SU-DHL-6 (cell line): ENCODE data around the gene OR52R1.

Source experiments
- H2AFZ ChIP-seq: fragments of 200-600 bp; sonication (generic); 2 replicates; pipeline ENCODE4 v1.6.1; 2014; ENCODE audit warnings: low read depth, mild to moderate bottlenecking, moderate library complexity, mixed read lengths, antibody characterized with exemption, low read length; ENCODE audit not compliant: severe bottlenecking
- H3F3A ChIP-seq: fragments of 200-600 bp; shearing (Covaris generic); 2 replicates; pipeline ENCODE4 v1.6.0; 2016; ENCODE audit warnings: antibody characterized with exemption, mild to moderate bottlenecking; ENCODE audit not compliant: insufficient read depth
- H3K27ac ChIP-seq: fragments of 200-600 bp; sonication (generic); 2 replicates; pipeline ENCODE4 v1.5.1; 2016; ENCODE audit warnings: low read depth, mild to moderate bottlenecking, low read length, moderate library complexity, mixed read lengths
- H3K27me3 ChIP-seq: fragments of 200-600 bp; sonication (generic), shearing (Covaris generic); 2 replicates; pipeline ENCODE4 v1.6.0; 2014; ENCODE audit warnings: mild to moderate bottlenecking, low read length
- H3K36me3 ChIP-seq: fragments of 200-600 bp; sonication (generic); 2 replicates; pipeline ENCODE4 v1.6.1; 2014; ENCODE audit warnings: mild to moderate bottlenecking, low read length, mixed read lengths
- H3K4me2 ChIP-seq: fragments of 300-600, 200-600 bp; shearing (Covaris generic), sonication (generic); 2 replicates; pipeline ENCODE4 v1.6.0; 2014; ENCODE audit warnings: low read length, low read depth, mild to moderate bottlenecking; ENCODE audit not compliant: poor library complexity, severe bottlenecking
- H3K4me3 ChIP-seq: fragments of 200-600 bp; sonication (generic); 2 replicates; pipeline ENCODE4 v1.5.1; 2014; ENCODE audit warnings: antibody characterized with exemption, low read length, mild to moderate bottlenecking, mixed read lengths; ENCODE audit not compliant: insufficient read depth, poor library complexity, severe bottlenecking
- H3K79me2 ChIP-seq: fragments of 200-600 bp; sonication (generic); 2 replicates; pipeline ENCODE4 v1.6.1; 2014; ENCODE audit warnings: mild to moderate bottlenecking, low read length, moderate library complexity; ENCODE audit not compliant: insufficient read depth
- H3K9ac ChIP-seq: fragments of 200-600 bp; sonication (generic); 2 replicates; pipeline ENCODE4 v1.7.0; 2014; ENCODE audit warnings: mild to moderate bottlenecking, low read length
- H3K9me2 ChIP-seq: fragments of 200-600 bp; sonication (generic); replicated peaks from 2 replicates; pipeline ENCODE4 v1.6.1; 2014; ENCODE audit warnings: low read length; ENCODE audit not compliant: insufficient read depth
- H3K9me3 ChIP-seq: fragments of 200-600 bp; sonication (generic); 2 replicates; pipeline ENCODE4 v1.6.1; 2014; ENCODE audit warnings: low read length, mixed read lengths; ENCODE audit not compliant: insufficient read depth
- H4K20me1 ChIP-seq: fragments of 200-600 bp; sonication (generic); 2 replicates; pipeline ENCODE4 v1.6.1; 2014; ENCODE audit warnings: low read depth, mild to moderate bottlenecking, antibody characterized with exemption, low read length, moderate library complexity, mixed read lengths
- CTCF ChIP-seq: fragments of 200-600 bp; sonication (generic); IDR thresholded peaks from one replicate; pipeline ENCODE4 v1.5.1; 2017; ENCODE audit warnings: antibody characterized with exemption, mild to moderate bottlenecking, low read length, moderate library complexity; ENCODE audit not compliant: insufficient read depth, poor library complexity, severe bottlenecking
- EZH2phosphoT487 ChIP-seq: fragments of 200-600 bp; sonication (generic), shearing (Covaris generic); conservative IDR thresholded peaks from 2 replicates; pipeline ENCODE4 v1.6.1; 2018; ENCODE audit warnings: mild to moderate bottlenecking, antibody characterized with exemption, low read length, moderate library complexity, mixed read lengths

The OR52R1 gene

GRCh38 chr11:4769838-4770237, 34.3 kb downstream of the OR52R1 start, which contains the start of gene OR51F1:
OR51F1 (minus strand) TSS chr11:4769938; CDS start chr11:4769938, 0 bp downstream.
- Histone ChIP-seq H3K27ac (no peak within 1 kb of the TSS), H3F3A (no peaks in the 10 kb centered on the region), H3K4me3 (no peak within 1 kb of the TSS), H3K4me2 (no peak within 1 kb of the TSS), H3K79me2 (no peaks in the 10 kb centered on the region), H3K27me3 (no peaks in the 10 kb centered on the region), H3K36me3 (no peaks in the 10 kb centered on the region), H3K9ac (no peak within 1 kb of the TSS), H4K20me1 (no peaks in the 10 kb centered on the region), H3K9me3 (no peaks in the 10 kb centered on the region), H3K9me2 (no peaks in the 10 kb centered on the region), H2AFZ (no peak within 1 kb of the TSS)
- TF ChIP-seq EZH2phosphoT487 (no peak), CTCF (no peak)

- no peaks in the 10 kb centered on the region for H4K20me1 ChIP-seq
- no peaks in the 10 kb centered on the region for H3K27me3 ChIP-seq
- no peak overlapping the region for H3K4me2 ChIP-seq
- no peak overlapping the region for H3K27ac ChIP-seq
- H3K4me3 ChIP-seq: no peak overlapping the region
- no peak overlapping the region for H3K9ac ChIP-seq
- no peaks in the 10 kb centered on the region for H3K9me3 ChIP-seq
- TF ChIP-seq CTCF: no peak
- TF ChIP-seq EZH2phosphoT487: no peak
- no peaks in the 10 kb centered on the region for H3K36me3 ChIP-seq
- H3F3A ChIP-seq: no peaks in the 10 kb centered on the region
- H3K79me2 ChIP-seq: no peaks in the 10 kb centered on the region
- H2AFZ ChIP-seq: no peak overlapping the region
- no peaks in the 10 kb centered on the region for H3K9me2 ChIP-seq
Observed at GRCh38 chr11:4768094-4768493, 36.1 kb downstream of the OR52R1 start.

- H3K9ac ChIP-seq: no peak overlapping the region
- H3K4me2 ChIP-seq: no peak overlapping the region
- H3K9me2 ChIP-seq: no peaks in the 10 kb centered on the region
- no peaks in the 10 kb centered on the region for H4K20me1 ChIP-seq
- H3K9me3 ChIP-seq: no peaks in the 10 kb centered on the region
- TF ChIP-seq CTCF: no peak
- no peak for TF ChIP-seq EZH2phosphoT487
- H3K4me3 ChIP-seq: no peak overlapping the region
- H2AFZ ChIP-seq: no peak overlapping the region
- H3K27ac ChIP-seq: no peak overlapping the region
- H3K27me3 ChIP-seq: no peaks in the 10 kb centered on the region
- H3K79me2 ChIP-seq: no peaks in the 10 kb centered on the region
- no peaks in the 10 kb centered on the region for H3K36me3 ChIP-seq
- H3F3A ChIP-seq: no peaks in the 10 kb centered on the region
Observed at GRCh38 chr11:4766420-4767043, 37.6 kb downstream of the OR52R1 start.
